Astrocyte (in vitro differentiated cells and primary cell): ENCODE results near the gene BLOC1S3. TPM values are rescaled to one million over a fixed set of nuclear protein-coding genes. Genes with fewer than 3 reads are reported as not detected.
"Not testable (repeated sequence)": the region's sequence is repeated elsewhere in the genome, so short reads cannot be mapped to it uniquely, and the experiment has no call there.

ENCODE experiments used
- DNase-seq: peaks from one replicate; pipeline ENCODE4 v3.0.0-alpha.2; 2010; ENCODE audit warnings: low read depth
- FAIRE-seq: peaks from 2 replicates; lab custom pipeline; 2011; peaks lifted over from hg19 to GRCh38; lab: Jason Lieb, UNC
- H2AFZ ChIP-seq: 2 replicates; pipeline ENCODE4 v1.6.0; 2012; ENCODE audit warnings: low read depth, low read length, inconsistent platforms
- H3K27ac ChIP-seq: 2 replicates; pipeline ENCODE4 v1.5.1; 2011; ENCODE audit warnings: low read depth, low read length, inconsistent platforms
- H3K27me3 ChIP-seq: 2 replicates; pipeline ENCODE4 v1.6.0; 2011; ENCODE audit warnings: low read length, inconsistent platforms; ENCODE audit not compliant: insufficient read depth
- H3K36me3 ChIP-seq: 2 replicates; pipeline ENCODE4 v1.5.1; 2011; ENCODE audit warnings: low read length, inconsistent platforms; ENCODE audit not compliant: insufficient read depth
- H3K4me1 ChIP-seq: 2 replicates; pipeline ENCODE4 v1.5.1; 2011; ENCODE audit warnings: low read length, inconsistent platforms; ENCODE audit not compliant: insufficient read depth
- H3K4me2 ChIP-seq: 2 replicates; pipeline ENCODE4 v1.6.0; 2012; ENCODE audit warnings: low read length, inconsistent platforms
- H3K4me3 ChIP-seq: 2 replicates; pipeline ENCODE4 v1.5.1; 2011; ENCODE audit warnings: low read depth, mild to moderate bottlenecking, low read length, inconsistent platforms; ENCODE audit not compliant: insufficient read depth
- H3K79me2 ChIP-seq: 2 replicates; pipeline ENCODE4 v1.6.0; 2012; ENCODE audit warnings: mild to moderate bottlenecking, low read length, inconsistent platforms; ENCODE audit not compliant: insufficient read depth
- H3K9ac ChIP-seq: 2 replicates; pipeline ENCODE4 v1.6.0; 2012; ENCODE audit warnings: mild to moderate bottlenecking, low read length, inconsistent platforms
- H3K9me3 ChIP-seq: 2 replicates; pipeline ENCODE4 v1.5.1; 2012; ENCODE audit warnings: low read depth, mild to moderate bottlenecking, low read length, inconsistent platforms; ENCODE audit not compliant: insufficient read depth
- H4K20me1 ChIP-seq: 2 replicates; pipeline ENCODE4 v1.6.0; 2012; ENCODE audit warnings: low read length, inconsistent platforms; ENCODE audit not compliant: insufficient read depth
- H3K27ac Mint-ChIP-seq: one replicate; pipeline ENCODE4 v1.8.0; 2021; ENCODE audit warnings: mild to moderate bottlenecking, mixed read lengths; ENCODE audit not compliant: unreplicated experiment
- H3K27me3 Mint-ChIP-seq: one replicate; pipeline ENCODE4 v1.8.0; 2021; ENCODE audit warnings: low read depth, mixed read lengths; ENCODE audit not compliant: unreplicated experiment
- H3K36me3 Mint-ChIP-seq: one replicate; pipeline ENCODE4 v1.8.0; 2021; ENCODE audit warnings: low read depth, mixed read lengths; ENCODE audit not compliant: unreplicated experiment
- H3K4me1 Mint-ChIP-seq: one replicate; pipeline ENCODE4 v1.8.0; 2021; ENCODE audit warnings: low read depth, mixed read lengths; ENCODE audit not compliant: unreplicated experiment
- H3K4me3 Mint-ChIP-seq: one replicate; pipeline ENCODE4 v1.8.0; 2021; ENCODE audit warnings: mild to moderate bottlenecking, moderate library complexity, mixed read lengths; ENCODE audit not compliant: unreplicated experiment
- H3K9me3 Mint-ChIP-seq: one replicate; pipeline ENCODE4 v1.8.0; 2021; ENCODE audit warnings: mild to moderate bottlenecking, mixed read lengths; ENCODE audit not compliant: unreplicated experiment
- EZH2 ChIP-seq: IDR thresholded peaks from 2 replicates; pipeline ENCODE4 v1.6.1; 2012; ENCODE audit warnings: mild to moderate bottlenecking, low read length, inconsistent platforms; ENCODE audit not compliant: insufficient read depth
- total RNA-seq: library from RNA; stranded (reverse); gene quantifications from 2 replicates; pipeline ENCODE4 v1.2.1, GENCODE V29; 2021
- TF ChIP-seq, protein P1 (sequence below): IDR thresholded peaks from 2 replicates; pipeline ENCODE4 v1.5.1; 2011; ENCODE audit warnings: low read depth, mild to moderate bottlenecking, inconsistent platforms, low read length, moderate library complexity; ENCODE audit not compliant: insufficient read depth

The BLOC1S3 gene
- total RNA-seq, 1 donor from 2014 or later = 14.5 TPM

DNA sequence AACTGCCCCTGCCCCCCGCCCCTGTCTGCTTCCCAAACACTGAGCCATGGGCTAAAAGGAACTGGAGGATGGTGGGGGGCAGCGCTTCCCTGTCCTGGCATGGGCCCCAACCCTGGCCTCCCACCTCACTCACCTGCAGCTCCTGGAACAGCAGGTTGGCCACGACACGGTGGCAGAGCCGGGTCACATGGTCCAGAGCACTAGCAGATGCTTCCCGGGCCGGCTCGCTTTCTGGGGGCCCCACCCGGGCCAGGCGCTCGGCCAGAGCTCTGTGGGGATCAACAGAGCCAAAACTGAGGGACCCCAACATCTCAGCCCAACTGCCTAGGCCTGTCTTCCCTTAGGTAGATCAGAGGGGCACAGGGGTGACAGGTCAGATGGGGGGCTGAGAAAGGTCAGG lies 46.1 kb downstream of the BLOC1S3 start:
- Histone ChIP-seq H3K9me3 (no peaks in the 10 kb centered on the region), H3K36me3 (no peaks in the 10 kb centered on the region), H3K4me2 (no peak overlapping the region), H3K27me3 (peaks cover 8% of the 10 kb centered on the region), H3K27ac (no peak overlapping the region), H3K79me2 (no peaks in the 10 kb centered on the region), H3K4me3 (no peak overlapping the region), H4K20me1 (no peaks in the 10 kb centered on the region), H2AFZ (no peak overlapping the region), H3K9ac (no peak overlapping the region), H3K4me1 (no peaks in the 10 kb centered on the region)
- Mint-ChIP-seq H3K36me3 (no peaks in the 10 kb centered on the region), H3K27ac (no peak overlapping the region), H3K4me3 (no peak overlapping the region), H3K27me3 (peaks cover 31% of the 10 kb centered on the region), H3K9me3 (no peaks in the 10 kb centered on the region), H3K4me1 (no peaks in the 10 kb centered on the region)
- no peak for DNase-seq
- TF ChIP-seq, protein P1, sequence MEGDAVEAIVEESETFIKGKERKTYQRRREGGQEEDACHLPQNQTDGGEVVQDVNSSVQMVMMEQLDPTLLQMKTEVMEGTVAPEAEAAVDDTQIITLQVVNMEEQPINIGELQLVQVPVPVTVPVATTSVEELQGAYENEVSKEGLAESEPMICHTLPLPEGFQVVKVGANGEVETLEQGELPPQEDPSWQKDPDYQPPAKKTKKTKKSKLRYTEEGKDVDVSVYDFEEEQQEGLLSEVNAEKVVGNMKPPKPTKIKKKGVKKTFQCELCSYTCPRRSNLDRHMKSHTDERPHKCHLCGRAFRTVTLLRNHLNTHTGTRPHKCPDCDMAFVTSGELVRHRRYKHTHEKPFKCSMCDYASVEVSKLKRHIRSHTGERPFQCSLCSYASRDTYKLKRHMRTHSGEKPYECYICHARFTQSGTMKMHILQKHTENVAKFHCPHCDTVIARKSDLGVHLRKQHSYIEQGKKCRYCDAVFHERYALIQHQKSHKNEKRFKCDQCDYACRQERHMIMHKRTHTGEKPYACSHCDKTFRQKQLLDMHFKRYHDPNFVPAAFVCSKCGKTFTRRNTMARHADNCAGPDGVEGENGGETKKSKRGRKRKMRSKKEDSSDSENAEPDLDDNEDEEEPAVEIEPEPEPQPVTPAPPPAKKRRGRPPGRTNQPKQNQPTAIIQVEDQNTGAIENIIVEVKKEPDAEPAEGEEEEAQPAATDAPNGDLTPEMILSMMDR = no peak
- no peak for TF ChIP-seq EZH2
- FAIRE-seq = no peak

DNA sequence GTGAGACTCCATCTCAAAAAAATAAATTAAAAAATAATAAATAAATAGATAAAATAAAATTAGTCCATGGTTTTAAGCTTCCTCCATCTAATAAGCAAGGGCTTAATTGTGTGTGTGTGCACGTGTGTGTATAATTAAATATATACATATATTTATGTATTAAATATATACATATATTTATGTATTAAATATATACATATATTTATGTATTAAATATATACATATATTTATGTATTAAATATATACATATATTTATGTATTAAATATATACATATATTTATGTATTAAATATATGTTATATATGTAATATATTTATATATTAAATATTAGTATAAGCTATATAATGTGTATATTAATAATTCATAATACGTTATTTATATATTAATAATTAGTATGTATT lies 50.5 kb downstream of the BLOC1S3 start:
- H3K27ac ChIP-seq, H3K4me3 Mint-ChIP-seq, H3K4me1 Mint-ChIP-seq, H3K4me3 ChIP-seq, FAIRE-seq, H2AFZ ChIP-seq, DNase-seq, H3K4me1 ChIP-seq, H3K36me3 ChIP-seq, H3K4me2 ChIP-seq, H4K20me1 ChIP-seq, H3K27ac Mint-ChIP-seq, H3K9me3 Mint-ChIP-seq, H3K79me2 ChIP-seq, H3K36me3 Mint-ChIP-seq, H3K9me3 ChIP-seq, H3K9ac ChIP-seq: not testable (repeated sequence)
- H3K27me3 ChIP-seq = peaks cover 16% of the 10 kb centered on the region
- H3K27me3 Mint-ChIP-seq = peaks cover 16% of the 10 kb centered on the region

Other genes starting within 250 kb of the BLOC1S3 start
- not detected in 2 replicates for gene APOC4, start 236.5 kb upstream of the BLOC1S3 start, total RNA-seq
- not detected in 2 replicates for gene APOC2, start 232.7 kb upstream of the BLOC1S3 start, total RNA-seq
- gene CLPTM1, start 223.4 kb upstream of the BLOC1S3 start, total RNA-seq = 115 and 128 TPM in 2 replicates
- 12.8 and 14.0 TPM in 2 replicates for gene RELB, start 177.3 kb upstream of the BLOC1S3 start, total RNA-seq
- 45.5 and 45.9 TPM in 2 replicates for gene CLASRP, start 139.7 kb upstream of the BLOC1S3 start, total RNA-seq
- 3.0 and 3.1 TPM in 2 replicates for gene ZNF296, start 102.3 kb upstream of the BLOC1S3 start, total RNA-seq
- gene GEMIN7, start 99.5 kb upstream of the BLOC1S3 start, total RNA-seq = 44.8 and 46.0 TPM in 2 replicates
- gene PPP1R37, start 85.6 kb upstream of the BLOC1S3 start, total RNA-seq = 29.1 and 29.2 TPM in 2 replicates
- not detected in 2 replicates for gene NKPD1, start 17.8 kb upstream of the BLOC1S3 start, total RNA-seq
- 14.7 and 16.4 TPM in 2 replicates for gene TRAPPC6A, start 547 bp upstream of the BLOC1S3 start, total RNA-seq
- gene EXOC3L2, start 66.6 kb downstream of the BLOC1S3 start, total RNA-seq = 0.61 and 0.87 TPM in 2 replicates
- gene MARK4, start 72.5 kb downstream of the BLOC1S3 start, total RNA-seq = 60.3 and 61.0 TPM in 2 replicates
- gene CKM, start 144.1 kb downstream of the BLOC1S3 start, total RNA-seq = not detected in 2 replicates
- gene KLC3, start 162.0 kb downstream of the BLOC1S3 start, total RNA-seq = 0.62 and 1.2 TPM in 2 replicates
- 38.9 and 44.7 TPM in 2 replicates for gene ERCC2, start 191.8 kb downstream of the BLOC1S3 start, total RNA-seq
- 56.6 and 56.7 TPM in 2 replicates for gene PPP1R13L, start 226.3 kb downstream of the BLOC1S3 start, total RNA-seq
- 10.9 and 12.8 TPM in 2 replicates for gene POLR1G, start 227.9 kb downstream of the BLOC1S3 start, total RNA-seq
- 67.5 and 70.4 TPM in 2 replicates for gene ERCC1, start 245.1 kb downstream of the BLOC1S3 start, total RNA-seq